ENCODE data around the gene DPYSL5. TPM values are rescaled to one million over a fixed set of nuclear protein-coding genes. Genes with fewer than 3 reads are reported as not detected.
A peak's percentile ranks its signal among the peaks of the same experiment; 100 is the strongest.

Gene DPYSL5, protein sequence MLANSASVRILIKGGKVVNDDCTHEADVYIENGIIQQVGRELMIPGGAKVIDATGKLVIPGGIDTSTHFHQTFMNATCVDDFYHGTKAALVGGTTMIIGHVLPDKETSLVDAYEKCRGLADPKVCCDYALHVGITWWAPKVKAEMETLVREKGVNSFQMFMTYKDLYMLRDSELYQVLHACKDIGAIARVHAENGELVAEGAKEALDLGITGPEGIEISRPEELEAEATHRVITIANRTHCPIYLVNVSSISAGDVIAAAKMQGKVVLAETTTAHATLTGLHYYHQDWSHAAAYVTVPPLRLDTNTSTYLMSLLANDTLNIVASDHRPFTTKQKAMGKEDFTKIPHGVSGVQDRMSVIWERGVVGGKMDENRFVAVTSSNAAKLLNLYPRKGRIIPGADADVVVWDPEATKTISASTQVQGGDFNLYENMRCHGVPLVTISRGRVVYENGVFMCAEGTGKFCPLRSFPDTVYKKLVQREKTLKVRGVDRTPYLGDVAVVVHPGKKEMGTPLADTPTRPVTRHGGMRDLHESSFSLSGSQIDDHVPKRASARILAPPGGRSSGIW
- total RNA-seq = under 1 TPM; 0.24 to 0.35 TPM

DNA sequence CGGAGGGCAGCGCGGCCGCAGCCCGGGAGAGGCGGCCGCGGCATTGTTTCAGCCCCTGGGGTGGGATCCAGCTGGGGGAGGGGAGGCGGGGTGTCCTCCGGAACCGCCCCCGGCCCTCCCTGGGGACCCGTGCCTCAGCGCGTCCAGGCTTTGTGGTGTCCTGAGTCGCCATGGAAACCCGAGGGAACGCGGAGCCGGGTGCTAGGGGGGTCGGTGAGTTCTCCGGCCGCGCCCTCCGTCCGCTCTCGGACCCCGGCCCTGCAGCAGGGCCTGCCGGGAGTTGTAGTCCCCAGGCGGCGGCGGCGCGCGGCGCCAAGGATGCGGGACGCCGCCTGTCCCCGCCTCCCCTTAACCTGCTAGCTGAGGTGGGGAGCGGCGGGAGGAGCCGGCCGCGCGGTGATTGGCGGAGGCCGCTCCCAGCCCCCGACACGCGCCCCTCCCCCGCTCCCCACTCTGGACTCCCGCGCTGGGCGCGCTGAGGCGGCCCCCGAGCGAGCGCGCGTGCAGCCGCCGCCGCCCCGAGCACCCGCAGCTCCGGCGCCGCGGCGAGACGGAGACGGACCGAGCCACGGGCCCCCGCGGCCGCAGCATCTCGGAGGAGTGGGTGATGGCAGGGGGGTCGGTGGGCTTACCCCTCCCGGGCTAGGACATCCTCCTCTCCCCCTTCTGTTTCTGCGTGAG, at the start of gene DPYSL5:
DPYSL5 (plus strand) TSS at position 478 of the 681 bp plus-strand sequence. CDS start 50,368 bp downstream, outside the sequence.
- Histone ChIP-seq H3K27me3 (peaks cover 72% of the 10 kb centered on the region), H3K9ac (ENCODE audit: low read depth in 2 of 2, low read length in 2 of 2) (no peak within 1 kb of the TSS), H3K9me3 (no peaks in the 10 kb centered on the region), H3K4me3 (peak within 1 kb of the TSS; percentile 19), H3K27ac (no peak within 1 kb of the TSS), H3K4me1 (peaks cover 23% of the 10 kb centered on the region), H3K36me3 (no peaks in the 10 kb centered on the region)
- TF ChIP-seq, protein P1, sequence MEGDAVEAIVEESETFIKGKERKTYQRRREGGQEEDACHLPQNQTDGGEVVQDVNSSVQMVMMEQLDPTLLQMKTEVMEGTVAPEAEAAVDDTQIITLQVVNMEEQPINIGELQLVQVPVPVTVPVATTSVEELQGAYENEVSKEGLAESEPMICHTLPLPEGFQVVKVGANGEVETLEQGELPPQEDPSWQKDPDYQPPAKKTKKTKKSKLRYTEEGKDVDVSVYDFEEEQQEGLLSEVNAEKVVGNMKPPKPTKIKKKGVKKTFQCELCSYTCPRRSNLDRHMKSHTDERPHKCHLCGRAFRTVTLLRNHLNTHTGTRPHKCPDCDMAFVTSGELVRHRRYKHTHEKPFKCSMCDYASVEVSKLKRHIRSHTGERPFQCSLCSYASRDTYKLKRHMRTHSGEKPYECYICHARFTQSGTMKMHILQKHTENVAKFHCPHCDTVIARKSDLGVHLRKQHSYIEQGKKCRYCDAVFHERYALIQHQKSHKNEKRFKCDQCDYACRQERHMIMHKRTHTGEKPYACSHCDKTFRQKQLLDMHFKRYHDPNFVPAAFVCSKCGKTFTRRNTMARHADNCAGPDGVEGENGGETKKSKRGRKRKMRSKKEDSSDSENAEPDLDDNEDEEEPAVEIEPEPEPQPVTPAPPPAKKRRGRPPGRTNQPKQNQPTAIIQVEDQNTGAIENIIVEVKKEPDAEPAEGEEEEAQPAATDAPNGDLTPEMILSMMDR (IDR thresholded peaks at IDR 0.05) = no peak
- intact Hi-C loops (cut with DNase I) = loop anchor here (2.0 to 10.0 kb wide), 2 partner anchors 95 to 167 kb away; no protein-coding TSS in a partner anchor
- no peak for DNase-seq

DNA sequence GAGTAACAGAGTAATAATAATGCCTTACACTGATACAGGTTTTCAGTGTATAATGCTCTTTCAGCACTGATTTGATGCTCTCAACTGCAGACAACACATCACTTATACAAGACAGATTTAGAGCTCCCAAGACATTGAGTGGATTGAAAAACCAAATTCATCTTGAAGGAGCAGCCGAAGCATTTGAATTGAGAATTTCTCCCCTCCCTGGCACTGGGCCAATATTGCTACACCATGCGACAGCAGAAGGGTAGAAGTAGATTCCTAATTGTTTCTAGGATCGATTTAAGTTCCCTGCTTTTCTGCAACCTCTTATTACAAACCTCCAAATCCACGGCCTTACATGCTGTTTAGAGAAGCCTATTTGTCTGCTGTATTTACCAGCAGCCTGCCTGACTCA, 46.6 kb upstream of the DPYSL5 start:
- no peak overlapping the region for H3K4me3 ChIP-seq
- no peaks in the 10 kb centered on the region for H3K36me3 ChIP-seq
- H3K9me3 ChIP-seq = no peaks in the 10 kb centered on the region
- no peak overlapping the region for H3K27ac ChIP-seq
- no peaks in the 10 kb centered on the region for H3K27me3 ChIP-seq
- intact Hi-C loops (cut with DNase I) = no loop called here
- H3K9ac ChIP-seq (ENCODE audit: low read depth in 2 of 2, low read length in 2 of 2) = no peak overlapping the region
- no peak for DNase-seq
- H3K4me1 ChIP-seq = no peaks in the 10 kb centered on the region
- TF ChIP-seq, protein P1 (IDR thresholded peaks at IDR 0.05) = no peak

DNA sequence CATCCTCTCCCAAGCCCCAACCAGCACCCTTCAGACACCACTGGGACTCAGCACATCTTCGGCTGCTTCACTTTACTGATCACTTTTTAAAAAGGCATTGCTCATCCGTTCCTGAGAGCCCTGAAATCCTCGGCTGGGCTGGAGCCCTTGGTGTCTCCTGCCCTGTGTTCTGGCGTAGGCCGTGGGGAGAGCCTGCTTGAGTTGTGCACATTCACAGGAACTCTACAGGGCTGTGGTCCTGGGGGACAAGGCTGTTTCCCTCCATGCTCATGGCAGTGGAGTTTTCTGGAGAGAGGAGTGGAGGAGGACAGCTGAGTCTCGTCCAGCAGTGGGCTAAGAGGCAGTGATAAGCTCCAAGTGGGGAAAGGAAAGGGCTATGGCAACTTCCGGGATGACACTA, 46.1 kb upstream of the DPYSL5 start:
- Histone ChIP-seq H3K9ac (ENCODE audit: low read depth in 2 of 2, low read length in 2 of 2) (no peak overlapping the region), H3K36me3 (no peaks in the 10 kb centered on the region), H3K9me3 (no peaks in the 10 kb centered on the region), H3K4me3 (no peak overlapping the region), H3K27ac (no peak overlapping the region), H3K4me1 (no peaks in the 10 kb centered on the region), H3K27me3 (no peaks in the 10 kb centered on the region)
- no peak for DNase-seq
- intact Hi-C loops (cut with DNase I) = no loop called here
- TF ChIP-seq, protein P1 (IDR thresholded peaks at IDR 0.05) = no peak

DNA sequence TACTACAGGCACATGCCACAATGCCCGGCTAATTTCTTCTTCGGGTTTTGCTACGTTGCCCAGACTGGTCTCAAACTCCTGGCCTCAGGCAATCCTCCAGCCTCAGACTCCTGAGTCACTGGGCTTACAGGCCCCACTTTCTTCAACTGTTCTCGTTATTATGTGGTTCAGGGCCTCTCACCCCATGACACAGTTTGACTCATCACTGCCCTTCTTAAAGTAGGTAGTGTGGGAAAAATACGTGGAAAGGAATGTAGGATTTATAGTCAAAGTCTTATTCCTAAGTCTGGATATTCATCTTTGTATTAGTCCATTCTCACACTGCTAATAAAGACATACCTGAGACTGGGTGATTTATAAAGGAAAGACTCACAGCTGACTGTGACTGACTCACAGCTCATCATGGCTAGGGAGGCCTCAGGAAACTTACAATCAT, 42.7 kb upstream of the DPYSL5 start:
- H3K27me3 ChIP-seq = no peaks in the 10 kb centered on the region
- TF ChIP-seq, protein P1 (IDR thresholded peaks at IDR 0.05) = no peak
- H3K9me3 ChIP-seq = no peaks in the 10 kb centered on the region
- DNase-seq = no peak
- no peak overlapping the region for H3K9ac ChIP-seq (ENCODE audit: low read depth in 2 of 2, low read length in 2 of 2)
- H3K4me3 ChIP-seq = no peak overlapping the region
- no peaks in the 10 kb centered on the region for H3K36me3 ChIP-seq
- H3K4me1 ChIP-seq = no peaks in the 10 kb centered on the region
- intact Hi-C loops (cut with DNase I) = no loop called here
- H3K27ac ChIP-seq = no peak overlapping the region

DNA sequence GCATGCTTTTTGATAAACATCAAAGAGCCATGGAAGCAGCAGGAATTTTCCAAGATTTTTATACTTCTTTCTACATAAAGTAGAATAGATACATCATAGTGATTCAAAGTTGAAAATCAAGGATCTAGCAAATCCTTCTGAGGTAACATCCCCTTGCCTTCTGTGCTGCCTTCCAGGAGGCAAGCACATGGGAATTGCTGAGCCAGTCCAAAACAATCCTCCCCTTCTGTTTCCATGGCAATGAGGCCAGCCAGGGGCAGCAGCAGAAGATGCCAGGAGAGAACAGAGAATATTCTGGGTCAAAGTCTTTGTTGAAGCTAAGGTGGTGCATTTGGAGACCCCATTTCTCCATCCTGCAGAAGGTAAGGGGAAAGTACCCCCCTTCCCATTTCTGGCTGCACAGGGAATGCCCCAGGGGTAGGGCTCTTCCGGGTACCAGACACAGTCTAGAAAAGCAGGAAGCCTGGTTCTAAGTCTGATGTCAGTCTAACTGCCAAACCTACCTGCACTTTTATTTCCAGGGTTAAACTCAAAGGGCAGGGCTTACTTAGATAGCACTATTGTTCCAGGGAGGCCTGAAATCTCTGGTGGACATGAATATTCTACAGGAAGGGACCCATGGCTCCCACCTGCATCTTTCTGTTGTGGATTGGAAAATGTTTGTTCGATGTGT, 40.0 kb upstream of the DPYSL5 start:
- no peak for DNase-seq
- no peak overlapping the region for H3K4me3 ChIP-seq
- no peak overlapping the region for H3K27ac ChIP-seq
- no peaks in the 10 kb centered on the region for H3K4me1 ChIP-seq
- TF ChIP-seq, protein P1 (IDR thresholded peaks at IDR 0.05) = no peak
- H3K36me3 ChIP-seq = no peaks in the 10 kb centered on the region
- H3K9me3 ChIP-seq = no peaks in the 10 kb centered on the region
- H3K27me3 ChIP-seq = no peaks in the 10 kb centered on the region
- H3K9ac ChIP-seq (ENCODE audit: low read depth in 2 of 2, low read length in 2 of 2) = no peak overlapping the region
- intact Hi-C loops (cut with DNase I) = no loop called here

Measured in colonic mucosa (tissue), 4 donors.